ENCODE results near the gene EVA1A.

- no peak for TF ChIP-seq CTCF (IDR thresholded peaks at IDR 0.05)
- no peak for TF ChIP-seq POLR2A (IDR thresholded peaks at IDR 0.05)
- no peak for TF ChIP-seq EP300 (IDR thresholded peaks at IDR 0.05)
- TF ChIP-seq POLR2AphosphoS5 (IDR thresholded peaks at IDR 0.05), result no peak
Measured at GRCh38 chr2:75604484-75604883, 43.7 kb upstream of the EVA1A start.

Measured in stomach (tissue), 4 donors.